ENCODE data around the gene STEAP1.

DNA sequence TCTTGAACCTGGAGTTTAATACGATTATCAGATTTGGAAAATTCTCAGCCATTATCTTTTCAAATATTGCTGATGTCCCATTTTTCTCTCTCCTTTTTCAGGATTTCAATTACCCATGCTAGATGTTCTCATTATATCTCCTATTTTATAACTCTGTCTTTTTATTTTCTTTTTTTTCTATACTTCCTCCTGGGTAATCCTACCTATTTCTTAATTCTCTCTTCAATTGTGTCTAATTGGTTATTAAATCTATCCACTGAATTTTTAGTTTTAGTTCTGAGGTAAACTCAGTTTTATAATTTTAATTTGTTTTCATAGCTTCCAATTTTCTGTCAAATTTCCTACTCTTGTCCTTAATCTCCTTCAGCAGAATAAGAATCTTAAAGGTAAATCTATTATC, 15.6 kb downstream of the STEAP1 start:
- TF ChIP-seq, protein P1, sequence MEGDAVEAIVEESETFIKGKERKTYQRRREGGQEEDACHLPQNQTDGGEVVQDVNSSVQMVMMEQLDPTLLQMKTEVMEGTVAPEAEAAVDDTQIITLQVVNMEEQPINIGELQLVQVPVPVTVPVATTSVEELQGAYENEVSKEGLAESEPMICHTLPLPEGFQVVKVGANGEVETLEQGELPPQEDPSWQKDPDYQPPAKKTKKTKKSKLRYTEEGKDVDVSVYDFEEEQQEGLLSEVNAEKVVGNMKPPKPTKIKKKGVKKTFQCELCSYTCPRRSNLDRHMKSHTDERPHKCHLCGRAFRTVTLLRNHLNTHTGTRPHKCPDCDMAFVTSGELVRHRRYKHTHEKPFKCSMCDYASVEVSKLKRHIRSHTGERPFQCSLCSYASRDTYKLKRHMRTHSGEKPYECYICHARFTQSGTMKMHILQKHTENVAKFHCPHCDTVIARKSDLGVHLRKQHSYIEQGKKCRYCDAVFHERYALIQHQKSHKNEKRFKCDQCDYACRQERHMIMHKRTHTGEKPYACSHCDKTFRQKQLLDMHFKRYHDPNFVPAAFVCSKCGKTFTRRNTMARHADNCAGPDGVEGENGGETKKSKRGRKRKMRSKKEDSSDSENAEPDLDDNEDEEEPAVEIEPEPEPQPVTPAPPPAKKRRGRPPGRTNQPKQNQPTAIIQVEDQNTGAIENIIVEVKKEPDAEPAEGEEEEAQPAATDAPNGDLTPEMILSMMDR (conservative IDR thresholded peaks at IDR 0.05 in 1 of 2, IDR thresholded peaks at IDR 0.05 in 1 of 2; ENCODE audit: extremely low read depth in 1 of 2, insufficient read depth in 1 of 2, low read depth in 1 of 2, low read length in 2 of 2), result no peak
- TF ChIP-seq EZH2 (IDR thresholded peaks at IDR 0.05; ENCODE audit: borderline replicate concordance, low read length), result no peak
